B cell (primary cell): ENCODE data around the gene GRB10. TPM values are rescaled to one million over a fixed set of nuclear protein-coding genes. Genes with fewer than 3 reads are reported as not detected.

Source experiments
- ATAC-seq: fragments of 200-7000 bp; cut with Tn5 transposase; one replicate; pipeline ENCODE4 v1.10.0; 2021; ENCODE audit warnings: low read depth, mild to moderate bottlenecking, moderate number of reproducible peaks, moderate library complexity
- CTCF ChIA-PET: fragments of 350-600 bp; sonication (Branson Sonifier 250); formaldehyde crosslinking; loops from one replicate; lab custom pipeline; 2021; ENCODE audit warnings: antibody characterized with exemption, inconsistent platforms; lab: Charles Lee
- POLR2A ChIA-PET: fragments of 350-600 bp; sonication (Branson Sonifier 250); formaldehyde crosslinking; loops from one replicate; lab custom pipeline; 2021; ENCODE audit warnings: antibody characterized with exemption; lab: Charles Lee
- DNase-seq: peaks from one replicate; pipeline ENCODE4 v3.0.0; 2013
- H2AFZ ChIP-seq: 2 replicates; pipeline ENCODE4 v1.6.1; 2012; ENCODE audit warnings: mild to moderate bottlenecking, low read depth, low read length; ENCODE audit not compliant: insufficient read depth, poor library complexity, severe bottlenecking
- H3K27ac ChIP-seq, 2 donors: 1 replicate in 1 of 2; 2 replicates in 1 of 2; pipeline ENCODE4 v1.5.1; 2012 to 2013; ENCODE audit warnings: low read length in 2 of 2, mild to moderate bottlenecking in 2 of 2, moderate library complexity in 1 of 2
- H3K27me3 ChIP-seq, 4 experiments: fragments of 200-600 bp in 1 of 4; sonication (generic) in 1 of 4; replicated peaks in 1 of 4; 1 replicate in 2 of 4; 2 replicates in 2 of 4; pipeline versions ENCODE4 v1.6.1 to v1.7.0; 2013 to 2016; ENCODE audit warnings: low read length in 3 of 4, mild to moderate bottlenecking in 2 of 4, mixed read lengths in 1 of 4, moderate library complexity in 1 of 4; ENCODE audit not compliant: insufficient read depth in 4 of 4, control insufficient read depth in 3 of 4; ENCODE audit errors: control extremely low read depth in 1 of 4
- H3K36me3 ChIP-seq, 2 experiments: replicated peaks in 1 of 2; 1 replicate in 1 of 2; 2 replicates in 1 of 2; pipeline versions ENCODE4 v1.6.1 to v1.7.1; 2013; ENCODE audit warnings: low read length in 1 of 2; ENCODE audit not compliant: insufficient read depth in 2 of 2, control insufficient read depth in 1 of 2; ENCODE audit errors: control extremely low read depth in 1 of 2, extremely low read depth in 1 of 2
- H3K4me1 ChIP-seq, 2 donors: fragments of 200-600 bp in 1 of 2; sonication (generic) in 1 of 2; 1 replicate in 1 of 2; 2 replicates in 1 of 2; pipeline versions ENCODE4 v1.5.1 to v1.6.1; 2013 to 2017; ENCODE audit warnings: low read length in 2 of 2; ENCODE audit not compliant: control insufficient read depth in 2 of 2, insufficient read depth in 2 of 2
- H3K4me2 ChIP-seq: replicated peaks from 2 replicates; pipeline ENCODE3; 2012; ENCODE audit warnings: mild to moderate bottlenecking, low read depth, low read length; ENCODE audit not compliant: poor library complexity, severe bottlenecking
- H3K4me3 ChIP-seq, 5 experiments: fragments of 200-600 bp in 1 of 5; sonication (generic) in 1 of 5; 1 replicate in 3 of 5; 2 replicates in 2 of 5; pipeline versions ENCODE4 v1.5.1 to v1.7.0; 2011 to 2016; ENCODE audit warnings: low read length in 4 of 5, mild to moderate bottlenecking in 4 of 5, low read depth in 2 of 5, control low read depth in 1 of 5, moderate library complexity in 1 of 5; ENCODE audit not compliant: insufficient read depth in 1 of 5; ENCODE audit errors: control extremely low read depth in 1 of 5, extremely low read depth in 1 of 5
- H3K79me2 ChIP-seq: fragments of 200-600 bp; sonication (generic); one replicate; pipeline ENCODE4 v1.6.0; 2016; ENCODE audit warnings: low read length; ENCODE audit not compliant: control insufficient read depth, insufficient read depth
- H3K9ac ChIP-seq: fragments of 200-600 bp; sonication (generic); 2 replicates; pipeline ENCODE4 v1.6.1; 2017; ENCODE audit warnings: mild to moderate bottlenecking, low read length, moderate library complexity
- H3K9me3 ChIP-seq, 3 donors: one replicate each; pipeline versions ENCODE4 v1.6.1 to v1.7.1; 2013; ENCODE audit warnings: low read length in 2 of 3; ENCODE audit not compliant: control insufficient read depth in 2 of 3, insufficient read depth in 1 of 3; ENCODE audit errors: control extremely low read depth in 1 of 3
- H4K20me1 ChIP-seq: 2 replicates; pipeline ENCODE4 v1.6.0; 2012; ENCODE audit warnings: mild to moderate bottlenecking, low read length; ENCODE audit not compliant: insufficient read depth, control insufficient read depth, poor library complexity, severe bottlenecking
- H3K27ac Mint-ChIP-seq: one replicate; pipeline ENCODE4 v1.8.0; 2021; ENCODE audit warnings: mixed read lengths
- H3K27me3 Mint-ChIP-seq: one replicate; pipeline ENCODE4 v1.8.0; 2021; ENCODE audit warnings: mixed read lengths
- H3K4me1 Mint-ChIP-seq: one replicate; pipeline ENCODE4 v1.8.0; 2021; ENCODE audit warnings: mixed read lengths
- H3K4me3 Mint-ChIP-seq: one replicate; pipeline ENCODE4 v1.8.0; 2021; ENCODE audit warnings: mixed read lengths
- H3K9me3 Mint-ChIP-seq: one replicate; pipeline ENCODE4 v1.8.0; 2022; ENCODE audit warnings: mixed read lengths; ENCODE audit not compliant: insufficient read depth
- EZH2 ChIP-seq: IDR thresholded peaks from 2 replicates; pipeline ENCODE4 v1.6.1; 2012; ENCODE audit warnings: borderline replicate concordance, low read depth, mild to moderate bottlenecking, moderate library complexity, low read length; ENCODE audit not compliant: insufficient read depth, poor library complexity, severe bottlenecking
- WGBS: methylation state at CpG from one replicate; pipeline ENCODE4 v1.1.5; 2013; ENCODE audit warnings: missing lambda C conversion rate; ENCODE audit not compliant: insufficient coverage; 5-methylcytosine and 5-hydroxymethylcytosine counted together
- intact Hi-C: fragments of 100-400 bp; cut with micrococcal nuclease; formaldehyde crosslinking; loops from one replicate; pipeline ENCODE4 v1.10.0; 2022
- polyA plus RNA-seq: library from polyadenylated mRNA; depleted of rRNA; stranded (reverse); fragments of >200 nt; gene quantifications from 2 replicates; pipeline ENCODE4 v1.2.3, GENCODE V29; 2012
- total RNA-seq, 2 donors: library from RNA; stranded (reverse); fragments of 120-200 nt in 1 of 2; gene quantifications; 1 replicate in 1 of 2; 2 replicates in 1 of 2; pipeline versions ENCODE4 v1.2.3 to v1.2.4, GENCODE V29; 2013 to 2022
- TF ChIP-seq, protein P1 (sequence below): fragments of 200-600 bp; IDR thresholded peaks from one replicate; pipeline ENCODE4 v1.8.0; 2022; ENCODE audit warnings: antibody characterized with exemption, mild to moderate bottlenecking

The GRB10 gene
- total and polyA plus RNA-seq, 2 donors (not counting 1 experiment from before 2014, with no cell fraction given) = 0.04 TPM; not detected in 1

DNA sequence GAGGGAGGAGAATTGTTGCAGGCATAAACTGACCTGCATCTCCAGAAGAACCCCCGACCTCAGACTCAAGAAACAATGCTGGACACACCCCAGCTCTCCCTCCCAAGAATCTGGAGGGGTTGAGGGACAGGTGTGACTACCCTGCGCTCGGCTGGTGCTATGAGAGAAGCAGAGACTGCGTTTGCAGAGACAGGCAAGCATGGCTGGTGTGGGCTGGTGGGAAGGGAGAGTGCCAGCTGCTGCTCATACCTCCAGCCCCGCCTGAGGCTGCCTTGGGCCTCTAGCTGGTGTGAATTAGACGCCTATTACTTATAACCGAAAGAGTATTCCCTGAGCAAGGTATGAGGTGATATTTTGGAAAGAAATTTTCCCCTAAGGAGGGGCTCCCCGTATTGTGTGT, 169.2 kb downstream of the GRB10 start:
- H3K4me2 ChIP-seq = no peak overlapping the region
- H3K9ac ChIP-seq = no peak overlapping the region
- no peaks in the 10 kb centered on the region for H3K36me3 ChIP-seq
- WGBS = 71% methylated on average over 1 of the region's 8 CpGs
- H3K27ac ChIP-seq = no peak overlapping the region
- H3K4me3 Mint-ChIP-seq = no peak overlapping the region
- no peaks in the 10 kb centered on the region for H3K4me1 ChIP-seq
- TF ChIP-seq EZH2 = no peak
- TF ChIP-seq, protein P1, sequence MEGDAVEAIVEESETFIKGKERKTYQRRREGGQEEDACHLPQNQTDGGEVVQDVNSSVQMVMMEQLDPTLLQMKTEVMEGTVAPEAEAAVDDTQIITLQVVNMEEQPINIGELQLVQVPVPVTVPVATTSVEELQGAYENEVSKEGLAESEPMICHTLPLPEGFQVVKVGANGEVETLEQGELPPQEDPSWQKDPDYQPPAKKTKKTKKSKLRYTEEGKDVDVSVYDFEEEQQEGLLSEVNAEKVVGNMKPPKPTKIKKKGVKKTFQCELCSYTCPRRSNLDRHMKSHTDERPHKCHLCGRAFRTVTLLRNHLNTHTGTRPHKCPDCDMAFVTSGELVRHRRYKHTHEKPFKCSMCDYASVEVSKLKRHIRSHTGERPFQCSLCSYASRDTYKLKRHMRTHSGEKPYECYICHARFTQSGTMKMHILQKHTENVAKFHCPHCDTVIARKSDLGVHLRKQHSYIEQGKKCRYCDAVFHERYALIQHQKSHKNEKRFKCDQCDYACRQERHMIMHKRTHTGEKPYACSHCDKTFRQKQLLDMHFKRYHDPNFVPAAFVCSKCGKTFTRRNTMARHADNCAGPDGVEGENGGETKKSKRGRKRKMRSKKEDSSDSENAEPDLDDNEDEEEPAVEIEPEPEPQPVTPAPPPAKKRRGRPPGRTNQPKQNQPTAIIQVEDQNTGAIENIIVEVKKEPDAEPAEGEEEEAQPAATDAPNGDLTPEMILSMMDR = no peak
- H4K20me1 ChIP-seq = no peaks in the 10 kb centered on the region
- H3K4me3 ChIP-seq = no peak overlapping the region
- H3K9me3 ChIP-seq = no peaks in the 10 kb centered on the region
- H3K27me3 ChIP-seq = no peaks in the 10 kb centered on the region
- H2AFZ ChIP-seq = no peak overlapping the region
- H3K9me3 Mint-ChIP-seq = no peaks in the 10 kb centered on the region
- no peaks in the 10 kb centered on the region for H3K4me1 Mint-ChIP-seq
- no peaks in the 10 kb centered on the region for H3K79me2 ChIP-seq
- H3K27me3 Mint-ChIP-seq = peaks cover 11% of the 10 kb centered on the region
- ATAC-seq = no peak
- intact Hi-C loops = no loop called here
- ChIA-PET POLR2A (no interaction called here), CTCF (interaction anchor here (1.0 kb wide), 1 partner anchor 17 kb away, joined by 5 read pairs; no protein-coding TSS in a partner anchor)
- DNase-seq = no peak
- H3K27ac Mint-ChIP-seq = no peak overlapping the region

DNA sequence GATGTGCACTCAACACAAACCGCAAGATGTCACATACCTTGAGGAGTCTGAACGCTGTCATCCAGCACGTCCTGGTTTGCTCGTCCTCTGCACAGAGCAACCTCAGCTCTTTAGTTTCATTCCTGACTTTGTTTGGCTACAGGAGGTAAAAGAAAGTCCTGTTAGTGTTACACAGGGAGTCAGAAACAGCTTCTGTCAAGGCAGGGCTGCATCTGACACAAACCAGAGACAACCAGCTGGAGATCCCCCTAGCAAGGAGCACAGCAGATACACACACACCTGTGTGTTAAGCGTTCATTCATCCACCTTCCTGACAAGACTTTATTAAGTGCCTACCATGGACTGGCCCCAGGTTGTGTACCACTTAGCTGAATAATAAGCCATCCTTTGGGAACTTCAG, 170.0 kb downstream of the GRB10 start:
- H3K36me3 ChIP-seq = no peaks in the 10 kb centered on the region
- ChIA-PET POLR2A (no interaction called here), CTCF (interaction anchor here (1.0 kb wide), 1 partner anchor 18 kb away, joined by 5 read pairs; no protein-coding TSS in a partner anchor)
- Mint-ChIP-seq H3K27me3 (peaks cover 11% of the 10 kb centered on the region), H3K9me3 (no peaks in the 10 kb centered on the region), H3K27ac (no peak overlapping the region), H3K4me3 (no peak overlapping the region), H3K4me1 (no peaks in the 10 kb centered on the region)
- ATAC-seq = no peak
- no peaks in the 10 kb centered on the region for H3K79me2 ChIP-seq
- H2AFZ ChIP-seq = no peak overlapping the region
- no peak for DNase-seq
- H3K4me3 ChIP-seq = no peak overlapping the region
- H3K27me3 ChIP-seq = no peaks in the 10 kb centered on the region
- H4K20me1 ChIP-seq = no peaks in the 10 kb centered on the region
- TF ChIP-seq, protein P1 = no peak
- no peak for TF ChIP-seq EZH2
- H3K9ac ChIP-seq = no peak overlapping the region
- H3K4me2 ChIP-seq = no peak overlapping the region
- intact Hi-C loops = no loop called here
- H3K27ac ChIP-seq = no peak overlapping the region
- no peaks in the 10 kb centered on the region for H3K9me3 ChIP-seq
- H3K4me1 ChIP-seq = no peaks in the 10 kb centered on the region
- WGBS = 93% methylated on average over 5 of the region's 5 CpGs
